GM19452 (cell line): ENCODE results near the gene GFOD1.
A peak's percentile ranks its signal among the peaks of the same experiment; 100 is the strongest.
"Not testable (repeated sequence)": the region's sequence is repeated elsewhere in the genome, so short reads cannot be mapped to it uniquely, and the experiment has no call there.

Source experiments
- ATAC-seq: cut with Tn5 transposase; IDR thresholded peaks from one replicate; pipeline ENCODE4 v1.9.1; 2021; ENCODE audit not compliant: unreplicated experiment

GFOD1 gene

DNA sequence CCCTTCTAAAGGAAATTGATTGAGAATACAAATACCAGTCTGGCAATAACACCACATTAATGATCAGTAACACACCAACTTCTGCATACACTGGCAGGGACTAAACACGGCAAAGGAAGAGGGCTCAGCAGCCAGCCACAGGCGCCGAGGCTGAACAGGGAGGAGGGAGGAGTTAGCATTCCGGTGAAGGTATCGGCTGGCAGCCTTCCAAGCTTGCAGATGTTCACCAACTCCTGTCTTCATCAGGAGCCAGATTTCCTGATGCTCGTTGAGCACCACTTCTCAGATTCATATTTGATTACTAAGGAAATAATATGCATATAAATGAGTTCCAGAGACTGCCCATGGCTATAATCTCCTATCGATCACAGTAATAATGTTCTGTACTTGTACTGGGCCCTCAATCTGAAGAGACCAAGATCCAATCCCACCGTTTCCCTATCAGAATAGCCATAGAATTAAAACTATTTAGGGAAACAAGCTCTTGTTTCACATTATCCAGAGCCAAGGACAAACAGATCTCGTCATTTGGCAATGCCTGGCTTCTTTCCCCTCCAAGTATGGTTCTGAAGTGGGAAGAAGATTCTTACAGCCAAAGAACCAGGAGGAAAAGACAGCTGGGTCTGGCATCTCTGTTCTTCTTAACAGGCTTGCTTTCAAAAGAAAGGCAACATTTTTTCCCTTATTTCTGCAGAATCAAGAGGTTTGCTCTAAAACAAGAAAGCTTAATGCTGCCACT lies 42.2 kb downstream of the GFOD1 start:
- ATAC-seq = no peak

DNA sequence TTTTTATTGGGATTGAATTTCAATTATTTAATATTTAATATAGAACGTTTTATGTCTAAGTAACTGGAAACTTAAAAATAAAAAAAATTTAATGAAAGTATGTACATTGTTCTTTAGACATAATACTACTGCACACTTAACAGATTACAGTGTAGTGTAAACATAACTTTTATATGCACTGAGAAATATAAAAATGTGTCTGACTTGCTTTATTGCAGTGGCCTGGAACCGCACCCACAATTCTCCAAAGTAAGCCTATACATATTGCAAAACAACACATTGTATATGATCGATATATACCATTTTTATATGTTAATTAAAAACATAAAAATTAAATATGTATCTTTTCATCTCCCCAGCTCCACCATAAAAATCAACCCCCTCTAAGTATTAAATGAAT lies 42.8 kb downstream of the GFOD1 start:
- ATAC-seq = no peak

DNA sequence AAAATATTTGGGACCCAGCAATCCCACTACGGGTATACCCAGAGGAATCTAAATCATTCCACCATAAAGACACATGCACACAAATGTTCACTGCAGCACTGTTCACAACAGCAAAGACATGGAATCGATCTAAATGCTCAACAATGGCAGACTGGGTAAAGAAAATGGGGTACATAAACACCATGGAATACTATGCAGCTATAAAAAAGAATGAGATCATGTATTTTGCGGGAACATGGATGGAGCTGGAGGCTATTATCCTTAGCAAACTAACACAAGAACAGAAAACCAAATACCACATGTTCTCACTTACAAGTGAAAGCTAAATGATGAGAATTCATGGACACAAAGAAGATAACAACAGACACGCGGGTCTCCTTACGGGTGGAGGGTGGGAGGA lies 43.4 kb downstream of the GFOD1 start:
- ATAC-seq = not testable (repeated sequence)

DNA sequence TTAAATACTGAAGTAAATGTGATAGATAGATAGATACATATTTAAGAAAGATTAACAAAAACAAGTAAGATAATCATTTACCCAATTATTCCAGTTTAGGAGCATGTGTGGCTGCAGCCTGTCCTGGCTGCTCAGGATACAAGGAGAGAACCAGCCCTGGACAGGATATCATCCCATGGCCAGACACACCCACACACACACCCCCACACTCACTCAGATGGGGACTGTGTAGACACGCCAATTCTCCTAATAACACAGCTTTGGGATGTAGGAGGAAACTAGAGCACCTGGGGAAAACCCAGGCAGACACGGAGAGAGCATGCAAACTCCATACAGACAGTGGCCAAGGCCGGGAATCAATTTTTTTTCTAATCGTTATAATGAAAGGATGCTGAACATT lies 45.6 kb downstream of the GFOD1 start:
- no peak for ATAC-seq

DNA sequence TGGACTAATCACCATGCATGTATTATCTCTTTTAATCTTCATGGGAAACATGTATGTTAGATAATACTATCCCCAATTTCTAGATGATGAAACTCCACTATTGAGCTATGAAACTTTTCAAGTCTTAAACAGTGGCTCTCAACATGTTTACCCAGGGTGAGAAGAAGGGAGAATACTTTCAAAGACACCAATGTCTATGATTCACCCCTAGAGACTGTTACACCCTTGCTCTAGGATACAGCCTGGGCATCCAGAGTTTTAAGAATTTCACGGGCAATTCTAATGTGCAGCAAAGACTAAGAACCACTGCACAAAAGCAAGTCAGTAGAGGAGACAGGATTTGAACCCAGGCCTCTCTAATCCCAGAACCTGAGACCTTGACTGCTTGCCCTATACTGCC lies 47.8 kb downstream of the GFOD1 start:
- ATAC-seq = no peak

DNA sequence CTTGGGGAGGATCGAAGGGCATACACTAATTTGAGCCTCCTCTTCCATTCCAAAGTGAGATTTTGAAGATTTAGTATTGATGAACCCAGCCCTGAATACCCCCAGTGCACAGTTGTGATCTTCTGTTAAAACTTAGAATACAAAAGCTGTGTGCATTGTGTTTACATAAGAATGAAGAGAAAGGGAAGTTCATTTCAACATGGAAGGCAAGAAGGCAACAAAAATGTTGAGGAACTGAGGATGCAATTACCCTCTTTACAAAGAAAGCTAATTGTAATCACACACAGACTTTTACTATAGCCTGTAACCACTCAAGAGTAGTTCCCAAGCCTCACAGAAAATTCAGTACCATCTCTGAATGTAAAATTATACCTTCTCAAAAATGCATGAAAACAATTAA lies 49.3 kb downstream of the GFOD1 start:
- ATAC-seq = no peak

DNA sequence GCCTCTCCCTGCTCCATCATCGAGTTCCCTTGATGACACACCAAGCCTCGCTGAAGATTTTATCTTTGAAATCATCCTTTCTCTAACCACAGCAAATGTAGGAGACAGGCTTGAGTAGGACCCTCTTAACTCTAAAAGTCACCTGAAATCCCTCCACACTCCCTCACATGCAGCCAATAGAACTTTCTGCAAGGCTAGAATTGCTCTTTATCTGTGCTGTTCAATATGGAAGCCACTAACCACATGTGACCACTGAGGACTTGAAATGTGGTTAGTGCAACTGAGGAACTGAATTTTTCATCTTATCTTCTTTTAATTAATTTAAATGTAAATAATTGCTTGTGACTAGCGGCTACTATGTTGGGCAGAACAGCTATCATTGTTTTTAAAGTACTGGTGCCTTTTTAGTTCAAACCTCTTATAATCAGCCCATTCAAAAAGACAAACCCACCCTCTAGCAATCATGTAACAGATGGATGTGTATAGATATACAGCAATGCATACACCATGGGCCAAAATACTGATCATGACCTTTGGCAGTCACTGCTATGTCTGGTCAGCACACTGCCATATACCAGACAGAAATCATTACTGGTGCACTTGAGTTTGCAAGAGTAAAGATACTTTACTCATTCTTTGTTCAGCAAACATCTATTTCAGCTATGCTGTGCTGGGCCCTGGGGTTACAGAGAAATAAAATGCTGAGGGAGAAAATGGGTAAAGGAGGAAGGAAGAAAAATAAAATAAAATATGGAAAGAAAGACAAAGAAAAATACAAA lies 50.0 kb downstream of the GFOD1 start:
- no peak for ATAC-seq

DNA sequence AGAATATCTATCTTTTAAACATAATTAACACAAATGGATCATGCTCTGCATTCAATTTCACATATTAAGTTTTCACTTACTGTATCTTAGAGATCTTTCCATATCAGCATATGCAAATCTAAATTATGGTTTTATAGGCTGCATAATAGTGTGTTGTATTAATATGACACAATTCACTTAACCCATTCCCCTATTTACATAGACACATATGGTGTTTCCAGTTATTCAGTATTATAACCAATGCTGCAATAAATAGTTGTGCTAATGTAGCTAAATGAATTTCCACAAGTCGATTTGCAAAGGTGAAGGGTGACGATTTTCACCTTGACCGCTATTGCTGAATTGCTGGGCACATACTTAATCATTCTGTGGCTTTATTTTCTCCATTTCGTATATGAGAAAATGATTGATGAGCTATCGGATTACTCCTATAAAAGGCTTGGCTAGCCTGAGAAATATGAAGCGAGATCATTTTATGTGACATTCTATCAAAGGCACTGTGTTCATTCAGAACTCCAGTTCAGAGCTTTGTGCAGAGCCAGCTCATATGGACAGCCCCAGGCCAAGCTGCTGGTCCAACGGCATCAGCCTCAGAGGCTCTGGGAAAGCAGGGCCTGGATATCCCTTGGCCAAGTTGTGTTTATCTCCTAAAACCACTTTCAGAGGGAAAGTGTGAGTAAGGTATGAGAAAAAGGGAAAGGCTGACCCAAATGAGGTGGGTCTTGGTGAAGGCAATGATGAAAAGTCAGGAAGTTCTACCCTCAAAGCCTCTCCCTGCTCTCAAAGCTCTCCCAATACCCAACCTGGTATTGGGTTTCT lies 50.8 kb downstream of the GFOD1 start:
- no peak for ATAC-seq

DNA sequence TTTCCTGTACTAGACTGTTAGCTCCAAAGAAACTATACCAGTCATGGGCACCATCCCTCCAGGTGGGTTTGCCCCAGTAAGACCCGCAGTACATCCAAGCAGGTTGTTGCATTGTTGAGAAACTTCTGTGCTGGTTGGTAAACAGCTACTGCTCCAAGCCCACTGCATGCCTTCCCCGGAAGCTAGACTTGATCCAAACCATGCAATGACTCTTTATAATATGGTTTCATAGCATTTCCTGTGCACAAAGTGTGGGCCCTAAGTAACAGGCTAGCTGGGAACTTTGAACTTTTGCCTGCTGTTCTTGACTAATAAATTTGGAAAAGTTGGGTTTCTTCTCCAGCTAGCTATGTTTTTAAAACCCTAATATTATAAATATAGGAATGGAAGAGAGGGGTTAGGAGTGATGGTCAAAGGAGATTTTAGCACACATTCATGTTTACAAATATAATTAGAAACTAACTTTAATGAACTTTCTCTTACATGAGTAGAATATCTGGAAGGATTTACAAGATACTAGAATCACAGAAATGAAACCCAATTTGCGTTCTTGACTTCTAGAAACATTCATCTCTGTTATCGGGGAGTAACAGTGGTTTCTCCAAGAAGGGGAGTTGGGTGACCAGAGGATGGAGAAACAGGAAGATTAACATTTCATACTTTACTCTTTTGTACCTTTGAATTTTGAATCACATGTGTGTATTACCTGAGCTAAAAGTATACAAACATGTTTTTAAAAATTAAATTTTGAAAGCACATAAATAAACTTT lies 51.7 kb downstream of the GFOD1 start:
- no peak for ATAC-seq

DNA sequence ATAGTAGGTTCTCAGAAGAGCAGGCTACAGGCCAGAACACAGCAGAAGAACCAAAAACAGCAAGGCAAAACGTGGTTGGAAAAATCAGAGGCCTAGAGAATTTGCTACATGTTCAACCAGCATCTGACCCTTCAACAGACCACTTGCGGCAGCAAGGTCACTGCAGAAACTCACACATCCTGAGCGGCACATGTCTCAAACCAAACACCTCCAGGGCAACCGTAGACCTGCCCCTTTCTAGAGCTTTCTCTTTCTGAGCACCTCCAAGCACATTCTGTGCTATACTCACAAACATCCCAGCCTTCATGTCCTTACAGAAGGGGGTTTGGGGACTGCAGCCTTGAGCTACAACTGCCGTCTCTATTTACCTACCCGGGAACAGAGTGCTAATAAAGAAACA lies 52.6 kb downstream of the GFOD1 start:
- no peak for ATAC-seq

DNA sequence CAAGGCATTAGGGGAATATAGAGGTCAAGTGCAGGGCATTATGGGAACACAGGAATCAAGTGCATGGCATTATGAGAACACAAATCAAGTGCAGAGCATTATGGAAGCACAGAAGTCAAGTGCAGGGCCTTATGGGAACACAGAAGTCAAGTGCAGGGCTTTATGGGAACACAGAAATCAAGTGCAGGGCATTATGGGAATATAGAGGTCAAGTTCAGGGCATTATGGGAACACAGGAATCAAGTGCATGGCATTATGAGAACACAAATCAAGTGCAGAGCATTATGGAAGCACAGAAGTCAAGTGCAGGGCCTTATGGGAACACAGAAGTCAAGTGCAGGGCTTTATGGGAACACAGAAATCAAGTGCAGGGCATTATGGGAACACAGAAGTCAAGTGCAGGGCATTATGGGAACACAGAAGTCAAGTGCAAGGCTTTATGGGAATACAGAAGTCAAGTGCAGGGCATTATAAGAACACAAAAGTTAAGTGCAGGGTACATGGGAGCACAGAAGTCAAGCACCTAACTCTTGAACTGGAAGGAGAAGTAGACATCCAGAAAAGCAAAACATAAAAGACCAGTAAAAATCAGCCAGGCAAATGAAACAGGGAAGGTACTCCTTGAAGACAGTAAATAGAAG lies 53.1 kb downstream of the GFOD1 start:
- ATAC-seq = not testable (repeated sequence)

DNA sequence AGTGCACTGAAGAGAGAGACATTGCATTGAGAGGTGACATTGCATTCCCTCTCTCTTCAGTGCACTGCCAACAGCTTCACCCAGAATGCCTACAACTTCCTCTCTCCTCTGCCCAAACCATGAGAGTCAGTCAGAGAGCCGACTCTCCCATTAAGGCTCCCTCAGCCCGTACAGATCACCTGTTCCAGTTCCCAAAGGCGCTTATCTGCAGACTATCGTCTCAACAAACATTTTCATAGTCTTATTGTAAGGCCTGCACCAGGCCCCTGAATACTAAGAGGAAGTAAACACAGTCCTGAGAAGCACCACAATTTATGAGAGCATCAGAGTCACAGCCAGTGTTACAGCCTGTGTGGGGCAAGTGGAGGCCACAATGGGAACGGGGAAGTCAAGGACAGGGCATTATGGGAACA lies 53.7 kb downstream of the GFOD1 start:
- no peak for ATAC-seq

DNA sequence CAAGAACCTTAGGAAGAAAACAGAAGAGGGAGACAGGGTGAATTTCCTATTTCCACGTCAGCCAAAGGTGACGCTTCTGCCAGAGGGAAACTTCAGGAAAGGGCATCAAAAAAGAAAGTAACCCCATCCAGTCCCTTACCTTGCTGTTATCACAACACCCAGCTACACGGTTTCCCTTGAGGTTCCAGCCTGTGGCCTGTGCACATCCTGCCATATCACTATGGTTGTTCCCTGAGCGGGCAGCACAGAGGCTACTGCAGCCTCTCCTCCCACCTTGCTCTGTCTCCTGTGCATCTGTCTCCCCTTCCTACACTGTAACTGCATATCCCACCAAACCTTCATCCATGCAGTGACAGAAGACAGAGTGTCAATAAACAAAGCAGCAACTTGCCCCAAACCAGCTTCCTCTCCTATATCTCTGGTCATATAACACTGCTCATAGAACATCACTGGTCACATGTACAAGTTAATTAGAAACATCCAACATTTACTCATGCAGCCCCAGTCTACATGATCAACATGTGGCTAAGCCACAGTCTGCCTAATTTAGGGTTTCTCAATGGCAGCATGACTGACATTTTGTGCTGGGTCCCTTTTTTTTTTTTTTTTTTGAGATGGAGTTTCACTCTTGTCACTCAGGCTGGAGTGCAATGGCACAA lies 54.7 kb downstream of the GFOD1 start:
- no peak for ATAC-seq

DNA sequence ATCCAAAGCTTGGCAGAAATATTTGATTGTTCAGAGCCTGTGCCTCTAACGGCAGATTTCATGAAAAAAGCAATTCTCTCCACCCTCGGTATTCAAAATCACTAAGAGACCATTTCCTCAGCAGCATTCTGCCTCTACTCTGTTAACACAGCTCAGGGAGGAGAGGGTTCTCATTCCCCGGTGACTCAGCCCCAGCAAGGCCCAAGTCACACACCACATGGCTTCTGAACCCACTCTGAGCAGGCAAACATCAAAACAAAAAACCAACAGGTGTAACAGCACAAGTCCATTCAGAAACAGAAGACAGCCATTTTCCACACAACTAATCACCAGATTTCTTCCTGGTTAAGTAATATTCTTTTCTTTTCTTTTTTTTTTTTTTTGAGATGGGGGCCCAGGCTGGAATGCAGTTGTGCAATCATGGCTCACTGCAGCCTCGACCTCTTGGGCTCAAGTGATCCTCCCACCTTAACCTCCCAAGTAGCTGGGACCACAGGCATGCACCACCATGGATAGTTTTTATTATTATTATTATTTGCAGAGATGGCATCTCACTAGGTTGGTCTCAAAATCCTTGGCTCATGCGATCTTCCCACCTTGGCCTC lies 55.4 kb downstream of the GFOD1 start:
- ATAC-seq = no peak

DNA sequence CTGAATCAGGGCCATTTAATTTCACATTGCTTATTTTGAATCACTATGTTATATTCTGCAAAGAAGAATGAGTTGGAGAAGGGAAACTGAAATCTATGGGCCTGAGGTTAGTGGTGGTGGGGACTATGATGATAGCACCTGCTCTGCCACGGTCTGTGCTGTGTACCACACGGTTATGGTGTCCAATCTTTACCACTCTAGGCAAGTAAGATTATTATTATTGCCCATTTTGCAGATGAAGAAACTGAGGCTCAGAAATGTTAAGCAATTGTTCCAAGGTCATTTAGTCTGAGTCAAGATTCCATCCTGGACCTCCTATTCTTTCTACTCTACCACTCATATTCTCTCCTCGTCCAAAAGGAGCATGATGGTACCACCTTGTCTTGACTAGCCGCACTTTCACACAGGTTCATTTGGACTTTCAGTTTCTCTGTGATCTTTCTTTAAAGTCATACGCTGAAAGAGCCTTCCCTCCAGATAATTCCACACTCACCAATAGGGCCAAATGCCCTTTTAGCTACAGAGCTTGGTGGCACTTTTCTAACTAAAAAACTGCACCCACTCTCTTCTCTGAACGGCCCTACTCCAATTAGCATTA lies 56.2 kb downstream of the GFOD1 start:
- no peak for ATAC-seq

DNA sequence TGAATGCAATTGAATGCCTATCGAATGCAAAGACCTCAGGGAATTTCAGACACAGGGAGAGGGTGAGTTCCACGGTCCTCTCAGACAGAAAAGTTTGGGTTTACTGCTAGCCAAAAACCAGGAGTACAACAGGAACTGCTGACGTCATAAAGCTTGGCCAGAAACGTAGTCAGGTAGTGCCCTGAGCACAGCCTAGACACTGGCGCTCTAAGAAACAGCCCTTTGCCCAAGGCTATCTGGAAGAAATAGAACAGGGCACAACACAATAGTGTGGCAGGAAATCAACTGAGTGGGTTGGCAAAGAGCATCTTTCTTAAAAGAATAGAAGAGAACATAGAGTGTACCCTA lies 58.0 kb downstream of the GFOD1 start:
- ATAC-seq = no peak

DNA sequence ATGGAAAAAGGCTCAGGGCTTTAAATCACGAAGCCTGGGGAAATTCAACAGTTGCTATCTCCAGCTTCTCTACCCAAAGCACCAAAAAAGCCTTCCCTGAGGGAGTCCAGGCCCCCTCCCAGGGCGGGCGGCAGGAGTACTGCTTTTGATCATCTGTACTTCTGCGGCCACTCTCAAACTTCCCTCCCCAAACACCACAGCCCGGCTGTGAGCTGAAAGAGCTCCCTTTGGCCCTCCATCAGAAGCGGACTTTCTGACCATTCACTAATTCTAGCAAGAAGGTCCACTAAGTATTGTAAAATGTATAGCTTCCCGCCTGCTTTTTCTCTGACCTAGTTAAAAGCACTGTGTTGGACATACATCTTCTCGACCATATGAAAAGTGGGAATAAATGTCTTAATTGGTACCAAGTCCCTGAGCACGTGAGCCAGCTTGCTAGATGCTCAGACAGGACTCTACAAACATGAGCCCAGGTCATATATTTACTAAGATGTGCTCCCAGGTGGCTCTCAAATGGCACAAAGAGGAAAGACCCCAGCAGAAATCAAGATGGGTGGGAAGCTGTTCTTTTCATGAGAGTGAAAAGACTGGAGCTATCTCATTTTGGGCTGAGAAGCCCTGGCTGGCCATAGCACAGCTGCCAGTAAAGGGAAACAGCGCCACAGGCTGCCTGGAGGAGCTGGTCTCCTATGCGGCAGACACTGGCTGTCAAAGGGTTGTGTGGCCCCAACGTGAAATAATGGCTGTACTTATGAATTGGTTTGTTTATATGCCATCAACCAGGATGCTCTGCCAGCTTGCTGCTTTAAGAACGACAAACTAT lies 58.6 kb downstream of the GFOD1 start:
- peak; percentile 18 for ATAC-seq

DNA sequence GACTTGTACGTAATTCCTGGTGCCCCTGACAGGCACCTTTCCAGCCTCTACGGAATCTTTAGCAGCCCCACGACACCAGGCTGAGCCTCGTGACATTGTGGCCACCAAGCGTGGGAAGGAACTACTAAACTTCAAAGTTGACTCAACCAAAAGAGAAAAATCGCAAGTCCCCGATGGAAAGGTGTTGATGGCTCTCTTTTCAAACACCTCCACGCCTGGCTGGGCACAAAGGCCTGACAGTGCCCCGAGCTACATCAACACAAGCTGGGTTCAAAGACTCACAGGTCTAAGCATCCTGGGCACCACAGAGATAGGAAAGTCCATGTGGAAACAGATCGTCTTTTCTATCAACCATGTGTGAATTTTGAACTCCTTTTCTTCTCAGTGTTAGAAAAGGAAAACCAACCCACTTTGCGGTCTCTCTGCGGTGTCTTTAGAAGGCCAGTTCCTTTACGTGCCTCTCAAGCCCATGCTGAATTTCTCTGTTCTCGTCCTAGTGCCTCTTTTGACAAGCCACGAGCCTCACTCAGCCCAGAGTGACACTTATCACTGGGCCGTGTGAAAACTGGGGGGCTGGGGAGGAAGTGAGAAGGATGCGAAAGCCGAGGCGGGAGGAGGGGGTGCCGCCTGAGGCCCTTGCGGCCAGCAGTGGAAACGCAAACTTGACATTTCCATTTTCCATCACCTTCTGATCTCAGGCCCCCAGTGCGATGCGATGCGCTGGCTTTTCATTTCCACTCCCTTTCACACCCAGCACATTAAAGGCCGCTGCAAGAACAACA lies 59.4 kb downstream of the GFOD1 start:
- ATAC-seq = peak; percentile 62
